Muscle layer of duodenum (tissue), 2 donors: ENCODE results near the gene TMOD1.

Source experiments
- H3K27ac ChIP-seq: one replicate; pipeline ENCODE4 v1.7.0; 2013; ENCODE audit warnings: mild to moderate bottlenecking, low read length
- H3K27me3 ChIP-seq: one replicate; pipeline ENCODE4 v1.7.0; 2013; ENCODE audit warnings: low read depth, mild to moderate bottlenecking, control low read depth, low read length
- H3K36me3 ChIP-seq, 2 donors: one replicate each; pipeline ENCODE4 v1.7.0; 2013; ENCODE audit warnings: low read length in 2 of 2, control low read depth in 1 of 2, mild to moderate bottlenecking in 1 of 2; ENCODE audit not compliant: insufficient read depth in 2 of 2, control insufficient read depth in 1 of 2
- H3K4me1 ChIP-seq, 2 donors: one replicate each; pipeline ENCODE4 v1.7.0; 2013; ENCODE audit warnings: low read length in 2 of 2, mild to moderate bottlenecking in 2 of 2, control low read depth in 1 of 2, moderate library complexity in 1 of 2; ENCODE audit not compliant: insufficient read depth in 2 of 2, control insufficient read depth in 1 of 2
- H3K4me3 ChIP-seq, 2 donors: one replicate each; pipeline ENCODE4 v1.7.0; 2013; ENCODE audit warnings: low read length in 2 of 2, low read depth in 1 of 2, mild to moderate bottlenecking in 1 of 2
- H3K9me3 ChIP-seq, 2 donors: one replicate each; pipeline ENCODE4 v1.7.0; 2013; ENCODE audit warnings: low read length in 2 of 2, control low read depth in 1 of 2, mild to moderate bottlenecking in 1 of 2; ENCODE audit not compliant: control insufficient read depth in 1 of 2
- donor health status: healthy.

Gene TMOD1

DNA sequence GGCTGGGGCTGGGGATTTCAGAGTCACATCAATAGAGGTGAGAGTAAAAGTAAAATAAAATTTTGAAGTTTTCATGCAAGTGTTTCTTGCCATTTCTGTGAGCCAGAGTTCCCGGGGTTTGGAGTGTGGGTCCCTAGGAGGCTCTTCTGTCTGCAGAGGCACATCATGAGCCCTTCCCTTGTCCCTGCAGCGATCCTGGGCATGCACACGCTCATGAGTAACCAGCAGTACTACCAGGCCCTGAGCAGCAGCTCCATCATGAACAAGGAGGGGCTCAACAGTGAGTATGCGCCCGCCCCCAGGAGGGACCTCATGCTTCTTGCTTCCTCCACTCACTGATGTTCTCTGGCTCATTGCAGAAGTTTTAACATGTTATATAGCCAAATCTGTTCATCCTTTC, 61.1 kb downstream of the TMOD1 start:
- Histone ChIP-seq H3K4me1 (peaks cover 11 to 29% of the 10 kb centered on the region in 2 donors), H3K27ac (no peak overlapping the region), H3K27me3 (no peaks in the 10 kb centered on the region)

GRCh38 chr9:97563458-97564135, 62.1 kb downstream of the TMOD1 start:
- peaks cover 11 to 21% of the 10 kb centered on the region in 2 donors for H3K4me1 ChIP-seq

More for the DNA sequence above, 61.1 kb downstream of the TMOD1 start:
- Histone ChIP-seq H3K9me3 (no peaks in the 10 kb centered on the region), H3K4me3 (no peak overlapping the region), H3K36me3 (peaks cover 0 to 8% of the 10 kb centered on the region in 2 donors)

DNA sequence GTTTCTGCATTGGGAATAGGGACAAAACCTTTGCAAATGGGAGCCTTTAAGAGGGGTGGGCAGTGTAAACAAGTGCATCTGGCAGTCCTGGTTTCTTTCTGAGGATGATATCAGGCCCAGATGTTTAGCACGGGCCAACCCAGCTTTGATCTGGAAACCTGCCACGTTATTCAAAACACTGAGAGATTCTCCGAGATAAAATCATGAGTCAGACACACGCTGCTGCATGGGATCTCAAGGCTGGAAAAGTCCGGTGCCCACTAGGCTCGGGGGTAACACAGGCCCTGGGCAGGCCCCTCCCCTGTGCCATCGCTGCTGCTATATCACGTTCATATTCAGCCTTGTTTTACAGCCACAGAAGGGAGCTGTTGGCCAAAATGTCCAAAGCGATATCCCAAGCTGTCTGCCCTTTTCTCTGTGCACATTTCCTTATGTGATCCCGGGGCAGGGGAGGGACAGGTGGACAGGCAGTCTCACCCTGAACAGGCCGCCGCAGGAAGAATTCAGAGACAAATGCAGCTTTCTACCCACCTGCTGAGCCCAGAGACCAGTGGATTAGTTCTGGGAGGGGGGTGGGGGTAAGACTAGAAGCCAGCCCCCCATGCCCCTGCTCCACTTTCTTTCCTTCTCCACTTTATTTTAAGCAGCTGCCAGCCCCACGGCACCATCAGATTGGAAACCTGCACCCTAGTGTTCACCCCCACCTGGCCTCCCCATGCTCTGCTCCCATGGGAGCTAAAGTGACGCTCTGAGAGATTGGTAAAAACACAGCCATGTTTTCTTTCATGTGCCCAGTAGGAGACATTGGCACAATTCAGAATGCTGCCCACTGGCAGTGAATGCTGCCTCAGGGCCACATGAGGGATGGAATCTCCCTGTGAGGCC, 63.1 kb downstream of the TMOD1 start:
- Histone ChIP-seq H3K27ac (peak overlapping the region; percentile 21), H3K27me3 (no peaks in the 10 kb centered on the region), H3K36me3 (peaks cover 5 to 16% of the 10 kb centered on the region in 2 donors), H3K9me3 (no peaks in the 10 kb centered on the region), H3K4me1 (peaks cover 11 to 16% of the 10 kb centered on the region in 2 donors), H3K4me3 (no peak overlapping the region)

More at GRCh38 chr9:97563458-97564135, 62.1 kb downstream of the TMOD1 start:
- H3K27ac ChIP-seq = peak overlapping the region; percentile 32
- H3K9me3 ChIP-seq = no peaks in the 10 kb centered on the region
- H3K4me3 ChIP-seq = no peak overlapping the region
- H3K27me3 ChIP-seq = no peaks in the 10 kb centered on the region
- peaks cover 0 to 8% of the 10 kb centered on the region in 2 donors for H3K36me3 ChIP-seq

- H3K27me3 ChIP-seq = no peaks in the 10 kb centered on the region
- no peaks in the 10 kb centered on the region for H3K9me3 ChIP-seq
- peaks cover 11 to 18% of the 10 kb centered on the region in 2 donors for H3K4me1 ChIP-seq
- peaks cover 5 to 18% of the 10 kb centered on the region in 2 donors for H3K36me3 ChIP-seq
- H3K4me3 ChIP-seq = no peak overlapping the region
- no peak overlapping the region for H3K27ac ChIP-seq
Measured at GRCh38 chr9:97565262-97565661, 63.8 kb downstream of the TMOD1 start.

GRCh38 chr9:97567182-97567893, 65.9 kb downstream of the TMOD1 start:
- H3K4me1 ChIP-seq = peaks cover 11 to 37% of the 10 kb centered on the region in 2 donors
- H3K27me3 ChIP-seq = no peaks in the 10 kb centered on the region
- H3K27ac ChIP-seq = no peak overlapping the region
- no peak overlapping the region for H3K4me3 ChIP-seq
- no peaks in the 10 kb centered on the region for H3K9me3 ChIP-seq
- peaks cover 5 to 25% of the 10 kb centered on the region in 2 donors for H3K36me3 ChIP-seq

GRCh38 chr9:97567894-97568202, 66.4 kb downstream of the TMOD1 start:
- Histone ChIP-seq H3K27me3 (no peaks in the 10 kb centered on the region), H3K27ac (no peak overlapping the region), H3K4me1 (peaks cover 11 to 37% of the 10 kb centered on the region in 2 donors), H3K9me3 (no peaks in the 10 kb centered on the region), H3K36me3 (peaks cover 5 to 25% of the 10 kb centered on the region in 2 donors), H3K4me3 (no peak overlapping the region)

GRCh38 chr9:97568461-97569275, 67.2 kb downstream of the TMOD1 start:
- peaks cover 11 to 34% of the 10 kb centered on the region in 2 donors for H3K4me1 ChIP-seq

DNA sequence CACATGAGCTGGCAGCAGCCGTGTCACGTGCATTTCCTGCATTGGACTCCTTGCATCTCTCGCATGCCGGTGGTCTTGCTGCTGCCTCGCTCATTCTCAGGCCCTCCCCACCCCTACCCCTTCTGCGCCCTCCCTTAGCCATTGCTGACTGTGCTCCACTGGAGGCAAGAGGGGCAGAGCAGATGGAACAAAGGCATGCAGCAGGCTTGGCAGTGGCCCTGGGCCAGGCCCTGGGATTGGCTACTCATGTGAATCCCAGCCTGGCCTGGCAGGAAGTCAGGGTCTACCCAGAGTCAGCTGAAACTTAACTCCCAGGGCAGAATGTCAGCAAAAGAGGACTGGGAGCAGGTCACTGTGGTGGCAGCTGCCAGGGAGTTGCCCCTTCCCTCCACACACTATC, 69.4 kb downstream of the TMOD1 start:
- Histone ChIP-seq H3K4me3 (no peak overlapping the region), H3K36me3 (peaks cover 5 to 30% of the 10 kb centered on the region in 2 donors), H3K27me3 (no peaks in the 10 kb centered on the region), H3K4me1 (peaks cover 0 to 21% of the 10 kb centered on the region in 2 donors), H3K27ac (no peak overlapping the region), H3K9me3 (no peaks in the 10 kb centered on the region)

More at GRCh38 chr9:97568461-97569275, 67.2 kb downstream of the TMOD1 start:
- Histone ChIP-seq H3K9me3 (no peaks in the 10 kb centered on the region), H3K36me3 (peaks cover 5 to 25% of the 10 kb centered on the region in 2 donors), H3K27ac (no peak overlapping the region), H3K4me3 (no peak overlapping the region), H3K27me3 (no peaks in the 10 kb centered on the region)

GRCh38 chr9:97571664-97572063, 70.2 kb downstream of the TMOD1 start:
- Histone ChIP-seq H3K9me3 (no peaks in the 10 kb centered on the region), H3K27ac (no peak overlapping the region), H3K4me1 (peaks cover 0 to 21% of the 10 kb centered on the region in 2 donors), H3K36me3 (peaks cover 5 to 29% of the 10 kb centered on the region in 2 donors), H3K27me3 (no peaks in the 10 kb centered on the region), H3K4me3 (no peak overlapping the region)

DNA sequence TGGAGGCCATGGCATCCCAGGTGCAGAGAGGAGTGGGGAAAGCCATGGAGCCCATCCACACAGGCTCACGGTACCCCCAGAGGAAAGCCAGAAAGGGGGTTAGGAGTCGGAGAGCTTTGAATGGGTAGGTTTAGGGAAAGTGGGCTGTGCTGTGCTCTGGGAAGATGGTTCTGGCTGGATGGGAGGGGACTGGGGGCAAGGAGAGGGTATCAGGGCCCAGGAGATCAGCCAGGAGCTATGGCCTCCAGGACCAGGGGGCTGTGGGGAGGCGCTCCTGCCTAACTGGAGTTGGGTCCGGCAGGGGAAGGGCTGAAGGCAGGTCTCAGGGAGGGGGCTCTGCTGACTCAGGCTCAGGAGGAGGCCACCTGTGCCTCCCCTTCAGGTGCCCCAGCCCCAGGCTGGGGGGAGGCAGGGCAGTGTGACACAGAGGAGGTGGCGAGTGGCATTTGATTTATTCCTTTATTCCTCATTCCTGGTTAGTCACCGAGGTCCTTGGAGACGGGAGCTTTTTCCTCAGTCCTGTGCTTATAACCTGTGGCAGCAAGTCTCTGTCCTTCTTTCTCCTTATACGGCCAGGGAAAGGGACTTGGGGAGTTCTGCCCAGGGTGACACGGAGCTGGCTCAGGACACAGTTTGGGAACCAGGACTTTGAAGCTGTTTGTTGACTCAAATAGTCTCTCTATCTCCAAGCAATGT, 70.9 kb downstream of the TMOD1 start:
- Histone ChIP-seq H3K4me1 (peaks cover 0 to 21% of the 10 kb centered on the region in 2 donors), H3K27ac (no peak overlapping the region), H3K36me3 (peaks cover 5 to 29% of the 10 kb centered on the region in 2 donors), H3K27me3 (no peaks in the 10 kb centered on the region), H3K4me3 (no peak overlapping the region), H3K9me3 (no peaks in the 10 kb centered on the region)
